ENCODE measurements around the gene SCGB1A1. TPM values are rescaled to one million over a fixed set of nuclear protein-coding genes. Genes with fewer than 3 reads are reported as not detected.
"Not testable (repeated sequence)": the region's sequence is repeated elsewhere in the genome, so short reads cannot be mapped to it uniquely, and the experiment has no call there.

SCGB1A1 gene
- total RNA-seq, 2 donors from 2014 or later: not detected

DNA sequence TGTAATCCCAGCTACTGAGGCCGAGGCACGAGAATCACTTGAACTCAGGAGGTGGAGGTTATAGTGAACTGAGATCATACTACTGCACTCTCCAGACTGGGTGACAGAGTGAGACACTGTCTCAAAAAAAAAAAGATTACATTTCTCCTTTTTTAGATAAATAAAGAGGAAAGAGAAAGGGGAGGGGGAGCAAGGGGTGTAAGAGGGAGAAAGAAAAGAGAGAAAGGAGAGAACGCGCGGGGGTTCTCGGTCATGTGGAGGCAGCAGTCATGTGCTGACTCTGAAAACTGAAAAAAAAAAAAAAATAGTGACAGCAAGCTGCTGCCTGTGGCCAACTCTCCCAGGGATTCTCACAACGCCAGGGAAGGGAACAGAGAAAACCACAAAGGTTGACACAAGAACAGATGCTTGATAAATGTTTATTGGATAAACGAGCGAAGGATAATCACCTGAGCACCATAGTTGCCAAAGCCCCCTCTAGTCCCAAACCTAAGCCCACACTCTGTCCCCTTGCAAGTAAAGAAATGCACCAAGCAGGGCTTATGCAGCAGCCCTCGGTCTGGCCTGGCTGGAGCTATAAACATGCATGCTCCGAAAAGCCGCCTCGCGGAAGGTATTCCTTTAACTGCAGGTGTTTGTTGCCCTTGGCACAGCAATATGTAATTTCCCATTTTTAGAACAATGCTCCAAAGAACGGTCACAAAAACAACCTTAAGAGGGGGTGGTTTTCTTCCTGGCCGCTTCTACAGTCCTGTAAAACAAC, 14.5 kb downstream of the SCGB1A1 start:
- H3K27ac Mint-ChIP-seq: no peak overlapping the region
- ATAC-seq (no peak), DNase-seq (ENCODE audit: low spot score in 2 of 2) (no peak)
- no peaks in the 10 kb centered on the region for H3K36me3 Mint-ChIP-seq
- H3K9me3 Mint-ChIP-seq: no peaks in the 10 kb centered on the region

DNA sequence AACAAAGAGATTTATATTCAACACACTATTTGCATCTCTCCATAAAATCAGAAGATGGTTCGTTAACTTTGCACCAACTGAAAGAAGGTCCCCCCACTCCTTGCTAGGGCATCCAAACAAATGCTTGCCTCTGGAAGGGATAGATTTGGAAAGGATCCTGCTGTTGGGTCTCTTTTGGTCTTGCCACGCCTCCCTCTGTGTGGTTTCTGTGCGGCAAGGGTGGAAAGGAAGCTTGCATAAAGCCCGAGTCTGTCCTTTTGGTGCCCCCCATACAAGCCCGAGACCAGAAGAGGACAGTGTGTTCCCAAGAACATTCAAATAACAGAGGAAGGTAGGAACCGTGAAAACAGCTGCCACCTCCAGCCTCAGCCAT, 15.1 kb downstream of the SCGB1A1 start:
- no peak for ATAC-seq
- no peaks in the 10 kb centered on the region for H3K9me3 Mint-ChIP-seq
- no peak overlapping the region for H3K27ac Mint-ChIP-seq
- H3K36me3 Mint-ChIP-seq: no peaks in the 10 kb centered on the region
- no peak for DNase-seq (ENCODE audit: low spot score in 2 of 2)

DNA sequence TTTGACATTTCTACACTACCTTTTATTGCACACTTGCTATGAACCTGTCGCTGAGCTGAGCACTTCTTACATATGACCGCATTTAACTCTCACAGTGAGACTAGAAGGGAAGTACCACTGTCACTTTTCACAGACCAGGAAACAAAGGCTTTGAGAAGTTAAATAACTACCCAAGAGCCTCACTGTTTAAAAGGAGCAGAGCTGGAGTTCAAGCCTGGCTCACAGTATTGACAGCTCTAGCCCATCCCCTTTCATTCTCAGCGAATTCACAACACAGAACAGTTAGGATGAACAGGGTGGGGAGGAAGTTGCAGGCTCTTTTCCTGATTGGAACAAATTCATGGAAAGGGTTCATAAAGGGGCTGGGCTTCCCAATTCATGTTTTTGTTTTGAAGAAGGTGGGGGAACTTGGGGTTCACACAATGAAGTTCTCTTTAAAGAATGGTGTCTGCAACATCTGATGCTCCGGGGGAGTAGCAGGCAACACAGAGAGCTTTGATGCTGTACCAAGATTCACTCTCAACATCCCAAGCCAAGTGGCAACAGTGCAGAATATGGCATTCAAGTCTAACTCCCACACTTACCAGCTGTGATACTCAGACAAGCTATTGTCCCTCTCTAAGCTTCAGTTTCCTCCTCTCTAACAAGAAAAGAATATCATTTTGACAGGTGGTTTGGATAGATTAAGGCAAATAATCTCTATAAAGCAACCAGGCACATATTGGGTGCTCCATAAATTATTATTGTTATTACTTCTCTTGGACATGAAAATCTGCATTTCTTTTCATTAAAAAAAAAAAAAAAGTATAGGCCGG, 17.2 kb downstream of the SCGB1A1 start:
- no peaks in the 10 kb centered on the region for H3K36me3 Mint-ChIP-seq
- ATAC-seq: no peak

DNA sequence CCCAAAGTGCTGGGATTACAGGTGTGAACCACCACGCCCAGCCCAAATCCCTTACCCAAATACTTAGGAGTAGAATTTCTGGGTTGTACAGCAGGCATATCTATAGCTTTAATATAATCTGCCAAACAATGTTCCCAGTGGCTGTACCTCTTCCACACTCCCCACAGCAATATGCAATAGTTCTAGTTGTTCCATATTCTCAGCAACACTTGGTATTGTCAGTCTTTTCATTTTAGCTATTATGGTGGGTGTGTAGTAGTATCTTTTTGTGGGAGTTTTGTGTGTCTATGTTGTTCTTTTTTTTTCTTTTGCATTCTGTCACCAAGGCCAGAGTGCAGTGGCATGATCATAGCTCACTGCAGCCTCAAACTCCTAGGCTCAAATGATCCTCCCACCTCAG, 18.8 kb downstream of the SCGB1A1 start:
- H3K9me3 Mint-ChIP-seq: no peaks in the 10 kb centered on the region
- no peak overlapping the region for H3K27ac Mint-ChIP-seq
- H3K36me3 Mint-ChIP-seq: no peaks in the 10 kb centered on the region
- no peak for DNase-seq (ENCODE audit: low spot score in 2 of 2)
- ATAC-seq: no peak

More for the DNA sequence above, 17.2 kb downstream of the SCGB1A1 start:
- Mint-ChIP-seq H3K9me3 (no peaks in the 10 kb centered on the region), H3K27ac (no peak overlapping the region)
- DNase-seq (ENCODE audit: low spot score in 2 of 2): no peak

DNA sequence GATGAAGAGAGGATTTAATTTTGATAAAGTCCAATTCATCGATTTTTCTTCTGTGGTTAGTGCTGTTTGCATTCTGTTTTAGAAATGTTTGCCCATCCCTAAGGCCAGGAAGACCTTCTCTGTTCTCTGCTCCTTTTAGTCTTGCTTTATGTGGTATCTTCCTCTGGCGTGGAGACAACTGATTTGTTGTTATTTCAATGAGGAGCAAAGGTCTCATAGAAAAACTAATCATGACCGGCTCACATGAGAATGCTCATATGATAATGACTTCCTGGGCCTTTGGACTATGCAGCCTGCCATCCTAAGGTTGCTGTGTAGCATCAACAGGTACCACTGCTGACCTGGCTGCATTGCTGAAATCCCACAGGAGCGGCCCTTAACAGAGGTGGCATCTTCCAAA, 19.8 kb downstream of the SCGB1A1 start:
- Mint-ChIP-seq H3K27ac (no peak overlapping the region), H3K9me3 (no peaks in the 10 kb centered on the region), H3K36me3 (no peaks in the 10 kb centered on the region)
- ATAC-seq (no peak), DNase-seq (ENCODE audit: low spot score in 2 of 2) (no peak)

DNA sequence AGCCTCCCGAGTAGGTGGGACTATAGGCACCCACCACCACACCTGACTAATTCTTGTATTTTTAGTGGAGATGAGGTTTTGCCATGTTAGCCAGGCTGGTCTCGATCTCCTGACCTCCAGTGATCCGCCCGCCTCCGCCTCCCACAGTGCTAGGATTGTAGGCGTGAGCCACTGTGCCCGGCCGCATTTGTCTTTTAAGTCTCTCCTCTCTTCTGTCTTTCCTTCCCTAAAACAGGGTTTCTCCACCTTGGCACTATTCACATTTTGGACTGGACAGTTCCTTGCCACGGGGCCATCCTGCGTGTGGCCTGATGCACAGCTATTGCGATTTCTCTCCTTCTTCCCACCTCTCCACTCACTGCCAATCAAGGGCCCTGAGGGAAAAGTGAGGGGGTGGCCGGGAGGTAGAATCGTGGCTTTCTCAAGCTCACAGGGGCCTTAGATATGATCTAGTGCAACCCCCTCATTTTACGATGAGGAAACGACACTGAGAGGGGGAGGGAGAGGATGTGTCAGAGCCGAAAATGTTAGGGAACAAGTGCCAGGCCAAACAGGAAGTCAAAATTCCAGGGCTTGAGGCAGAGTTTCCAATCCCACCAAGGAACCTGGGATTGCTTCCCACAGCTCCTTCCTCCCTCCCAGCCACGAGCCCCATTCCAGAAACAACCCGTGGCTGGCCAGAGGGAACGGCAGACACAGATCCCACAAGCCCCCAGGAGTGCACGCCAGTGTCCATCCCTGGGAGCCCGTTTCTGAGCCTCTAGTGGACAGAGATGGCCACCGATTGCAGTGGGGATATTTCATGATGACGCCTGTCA, 21.2 kb downstream of the SCGB1A1 start:
- Mint-ChIP-seq H3K36me3 (no peaks in the 10 kb centered on the region), H3K27ac (no peak overlapping the region), H3K9me3 (no peaks in the 10 kb centered on the region)
- DNase-seq (ENCODE audit: low spot score in 2 of 2) (no peak), ATAC-seq (no peak)

DNA sequence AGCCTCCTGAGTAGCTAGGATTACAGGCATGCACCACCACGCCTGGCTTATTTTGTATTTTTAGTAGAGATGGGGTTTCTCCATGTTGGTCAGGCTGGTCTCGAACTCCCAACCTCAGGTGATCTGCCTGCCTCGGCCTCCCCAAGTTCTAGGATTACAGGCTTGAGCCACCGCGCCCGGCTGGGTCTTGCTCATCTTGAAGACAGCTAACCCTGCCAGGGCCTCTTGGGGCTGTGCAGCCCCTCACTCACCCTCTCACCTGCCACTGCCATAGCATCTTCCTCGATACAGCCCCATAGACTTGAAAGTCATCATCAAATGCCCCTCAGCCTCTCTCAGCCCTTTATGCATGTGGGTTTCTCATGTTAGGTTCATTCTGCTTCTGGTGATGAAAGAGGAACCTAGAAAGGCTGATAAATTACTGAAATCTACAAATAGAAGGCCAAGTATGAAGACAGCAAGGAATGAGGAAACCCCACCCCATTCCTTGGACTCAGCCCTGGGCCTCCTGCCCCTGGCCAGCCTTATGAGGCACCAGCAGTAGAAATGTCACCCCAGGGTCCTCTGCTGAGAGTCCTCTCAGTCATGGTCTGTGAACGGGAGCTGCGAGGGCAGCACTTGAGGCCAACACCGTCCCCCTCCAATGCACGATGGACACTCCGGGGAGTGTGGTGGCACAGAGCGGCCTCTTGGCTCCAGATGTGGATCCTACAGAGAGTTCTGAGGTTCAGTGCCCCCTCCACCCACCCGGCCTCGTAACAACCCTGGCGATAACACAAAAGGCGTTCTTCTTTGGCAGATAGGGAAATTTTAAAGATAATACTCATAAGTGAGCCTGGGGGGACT, 24.8 kb downstream of the SCGB1A1 start:
- no peaks in the 10 kb centered on the region for H3K9me3 Mint-ChIP-seq
- no peak for DNase-seq (ENCODE audit: low spot score in 2 of 2)
- no peaks in the 10 kb centered on the region for H3K36me3 Mint-ChIP-seq
- no peak overlapping the region for H3K27ac Mint-ChIP-seq
- ATAC-seq: no peak

DNA sequence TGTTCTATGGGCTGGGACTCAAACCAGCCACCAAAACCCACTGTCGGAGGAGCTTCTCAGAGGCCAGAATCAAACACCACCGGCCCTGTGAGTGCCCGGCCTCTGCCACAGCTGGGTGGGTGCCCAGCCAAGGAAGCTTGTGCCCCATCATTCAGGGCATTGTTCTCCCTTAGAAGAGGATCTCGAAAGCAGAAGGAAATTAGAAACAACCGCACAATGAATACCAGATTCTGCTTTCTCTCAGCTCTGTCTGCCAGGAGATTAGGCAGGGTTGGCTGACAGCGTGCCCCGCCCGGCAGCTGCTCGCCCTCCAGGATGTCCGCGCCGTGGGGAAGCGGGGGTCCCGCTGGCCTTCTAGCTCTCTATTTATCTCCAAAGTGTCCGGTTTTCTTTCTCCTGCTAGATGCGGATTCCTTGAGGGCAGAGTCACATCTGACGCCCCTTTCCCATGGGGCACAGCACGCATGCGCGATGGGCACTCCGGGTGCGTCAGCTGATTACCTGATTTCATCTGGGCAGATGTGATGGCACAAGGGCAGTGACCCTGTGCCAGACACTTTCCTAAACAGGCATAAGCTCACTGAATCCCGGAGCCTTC, 25.5 kb downstream of the SCGB1A1 start:
- Mint-ChIP-seq H3K36me3 (no peaks in the 10 kb centered on the region), H3K27ac (no peak overlapping the region), H3K9me3 (no peaks in the 10 kb centered on the region)
- ATAC-seq: peak; percentile 61 to 71
- DNase-seq (ENCODE audit: low spot score in 2 of 2): peak in 1 of 2 donors; percentile 57

DNA sequence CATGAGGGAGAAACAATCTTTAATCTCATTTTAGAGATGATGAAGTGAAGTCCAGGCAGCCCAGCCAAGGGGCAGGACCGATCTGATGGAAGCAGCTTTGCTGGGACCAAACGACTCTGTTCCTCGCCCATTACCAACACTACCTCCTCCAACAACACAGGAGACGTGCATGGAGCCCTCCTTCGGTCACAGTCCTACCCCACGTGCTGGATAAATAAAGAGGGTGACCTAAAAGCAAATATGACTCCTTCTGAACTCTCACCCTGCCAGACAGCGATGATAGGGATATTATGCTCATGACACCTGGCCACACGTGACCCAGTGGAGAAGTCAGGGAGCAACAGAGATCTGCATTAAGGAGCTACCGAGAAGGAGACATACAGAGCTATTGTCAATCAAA, 26.0 kb downstream of the SCGB1A1 start:
- ATAC-seq (peak in 1 of 2 donors; percentile 13), DNase-seq (ENCODE audit: low spot score in 2 of 2) (no peak)
- H3K36me3 Mint-ChIP-seq: no peaks in the 10 kb centered on the region
- H3K9me3 Mint-ChIP-seq: no peaks in the 10 kb centered on the region
- H3K27ac Mint-ChIP-seq: no peak overlapping the region

DNA sequence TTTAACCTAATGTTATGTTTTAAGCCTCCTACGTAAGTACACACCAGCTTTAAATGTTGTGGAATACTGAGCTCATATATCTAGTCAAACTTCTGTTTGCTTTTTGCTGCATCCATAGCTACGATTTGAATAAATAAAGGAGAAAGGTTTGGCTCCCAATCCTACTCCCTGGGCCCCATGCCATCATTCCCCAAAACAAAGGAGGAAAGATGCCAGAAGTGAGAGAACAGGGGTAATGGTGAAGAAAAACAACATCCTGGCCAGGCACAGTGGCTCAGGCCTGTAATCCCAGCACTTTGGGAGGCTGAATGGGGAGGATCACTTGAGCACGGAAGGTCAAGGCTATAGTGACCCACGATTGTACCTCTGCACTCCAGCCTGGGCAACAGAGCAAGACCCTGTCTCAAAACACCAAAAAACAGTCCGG, 26.5 kb downstream of the SCGB1A1 start:
- no peak for ATAC-seq
- no peaks in the 10 kb centered on the region for H3K36me3 Mint-ChIP-seq
- DNase-seq (ENCODE audit: low spot score in 2 of 2): no peak
- H3K9me3 Mint-ChIP-seq: no peaks in the 10 kb centered on the region
- H3K27ac Mint-ChIP-seq: no peak overlapping the region

DNA sequence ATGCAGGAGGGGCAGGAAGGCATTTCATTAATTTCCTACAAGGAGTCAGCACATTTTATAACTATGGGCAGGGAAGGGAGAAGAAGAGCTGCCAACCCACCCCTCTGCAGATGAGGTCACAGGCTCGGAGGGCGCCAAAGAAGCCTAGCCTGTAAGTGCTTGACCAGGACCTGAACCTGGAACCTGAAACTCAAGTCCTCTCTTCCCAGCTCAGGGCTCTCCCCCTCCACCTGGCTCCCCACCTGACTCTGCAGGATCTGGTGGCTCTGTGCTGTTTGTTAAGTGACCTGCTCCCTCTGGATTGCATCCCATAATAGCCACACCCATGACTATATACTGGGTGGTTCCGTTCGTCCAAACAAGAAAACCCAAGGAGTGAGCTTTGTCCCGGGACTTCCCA, 27.3 kb downstream of the SCGB1A1 start:
- ATAC-seq: no peak
- no peak overlapping the region for H3K27ac Mint-ChIP-seq
- H3K36me3 Mint-ChIP-seq: no peaks in the 10 kb centered on the region
- DNase-seq (ENCODE audit: low spot score in 2 of 2): no peak
- no peaks in the 10 kb centered on the region for H3K9me3 Mint-ChIP-seq

DNA sequence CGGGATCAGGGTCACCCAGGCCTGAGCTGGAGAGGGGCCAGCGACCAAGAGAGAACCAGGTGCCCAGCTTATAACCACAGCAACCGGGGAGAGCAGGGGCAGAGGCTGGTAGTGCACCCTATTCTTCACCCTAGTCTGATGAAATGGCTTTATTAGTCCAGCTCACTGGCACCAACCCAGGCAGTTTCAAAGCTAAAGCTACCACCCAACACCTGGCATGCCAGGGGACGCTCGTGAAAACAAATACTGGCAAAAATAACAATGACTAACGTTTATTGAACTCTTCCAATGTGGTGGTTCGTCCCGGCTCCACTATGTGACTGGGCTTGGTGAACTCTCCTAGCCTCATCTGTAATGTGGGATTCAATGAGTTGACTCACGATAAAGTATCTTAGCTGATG, 30.6 kb downstream of the SCGB1A1 start:
- H3K36me3 Mint-ChIP-seq: no peaks in the 10 kb centered on the region
- H3K27ac Mint-ChIP-seq: no peak overlapping the region
- no peaks in the 10 kb centered on the region for H3K9me3 Mint-ChIP-seq
- no peak for ATAC-seq
- no peak for DNase-seq (ENCODE audit: low spot score in 2 of 2)

DNA sequence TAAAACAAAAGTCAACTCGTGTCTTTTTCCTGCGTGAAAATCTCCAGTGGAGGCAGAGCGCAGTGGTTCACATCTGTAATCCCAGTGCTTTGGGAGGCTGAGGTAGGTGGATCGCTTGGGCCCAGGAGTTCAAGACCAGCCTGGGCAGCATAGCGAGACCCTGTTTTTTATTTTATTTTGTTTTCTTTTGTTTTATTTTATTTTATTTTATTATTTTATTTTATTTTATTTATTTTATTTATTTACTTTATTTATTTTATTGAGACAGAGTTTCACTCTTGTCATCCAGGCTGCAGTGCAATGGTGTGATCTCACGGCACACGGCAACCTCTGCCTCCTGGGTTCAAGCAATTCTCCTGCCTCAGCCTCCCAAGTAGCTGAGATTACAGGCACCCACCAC, 31.1 kb downstream of the SCGB1A1 start:
- H3K9me3 Mint-ChIP-seq; H3K36me3 Mint-ChIP-seq; ATAC-seq; DNase-seq (ENCODE audit: low spot score in 2 of 2); H3K27ac Mint-ChIP-seq: not testable (repeated sequence)

DNA sequence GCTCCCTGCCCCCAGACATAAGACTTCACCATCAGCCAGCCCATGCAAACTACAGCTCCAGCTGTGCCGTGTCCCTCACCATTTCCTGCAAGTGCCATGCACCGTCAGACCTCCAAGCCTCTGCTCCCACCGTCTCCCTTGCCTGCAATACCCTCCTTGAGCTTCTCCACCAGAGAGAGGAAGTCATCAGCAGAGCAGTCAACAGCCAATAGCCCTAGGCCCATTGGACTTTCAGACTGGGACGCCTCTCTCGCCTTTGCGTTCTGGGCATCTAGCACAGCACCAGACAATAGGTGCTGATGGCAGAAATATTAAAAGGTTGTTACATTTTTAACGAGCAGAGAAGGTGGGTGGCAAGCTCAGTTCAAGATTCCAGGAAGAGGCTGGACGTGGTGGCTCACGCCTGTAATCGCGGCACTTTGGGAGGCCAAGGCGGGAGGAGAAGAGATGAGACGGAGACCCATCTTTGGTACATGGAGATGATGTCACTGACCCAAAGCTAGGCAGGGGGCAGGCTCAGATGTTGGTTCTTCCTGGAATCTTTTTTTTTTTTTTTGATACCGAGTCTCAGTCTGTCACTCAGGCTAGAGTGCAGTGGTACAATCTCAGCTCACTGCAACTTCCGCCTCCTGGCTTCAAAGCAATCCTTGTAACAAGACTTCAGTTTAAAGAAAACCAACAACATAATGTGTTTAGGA, 31.9 kb downstream of the SCGB1A1 start:
- Mint-ChIP-seq H3K9me3 (no peaks in the 10 kb centered on the region), H3K36me3 (no peaks in the 10 kb centered on the region), H3K27ac (peak overlapping the region in 1 of 2 donors; percentile 39)
- ATAC-seq (no peak), DNase-seq (ENCODE audit: low spot score in 2 of 2) (no peak)

DNA sequence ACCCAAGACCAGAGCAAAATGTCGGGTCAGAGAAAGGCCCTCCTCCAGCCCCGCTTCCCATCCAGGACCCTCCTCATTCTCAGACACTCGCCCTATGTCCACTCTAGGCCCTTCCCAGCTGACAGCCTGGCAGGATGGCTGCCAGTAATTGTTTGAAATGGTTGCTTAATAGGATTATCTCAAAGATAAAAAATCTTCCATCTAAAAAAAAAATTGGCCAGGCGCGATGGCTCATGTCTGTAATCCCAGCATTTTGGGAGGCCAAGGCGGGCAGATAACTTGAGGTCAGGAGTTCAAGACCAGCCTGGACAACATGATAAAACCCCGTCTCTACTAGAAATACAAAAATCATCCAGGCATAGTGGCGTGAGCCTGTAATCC, 32.4 kb downstream of the SCGB1A1 start:
- Mint-ChIP-seq H3K27ac (no peak overlapping the region), H3K9me3 (no peaks in the 10 kb centered on the region), H3K36me3 (no peaks in the 10 kb centered on the region)
- no peak for DNase-seq (ENCODE audit: low spot score in 2 of 2)
- ATAC-seq: no peak
